Neural progenitor cell (in vitro differentiated cells): ENCODE results near the gene DEFB119.

Source experiments
- EZH2phosphoT487 ChIP-seq: fragments of 200-600 bp; sonication (generic); IDR thresholded peaks from 2 replicates; pipeline ENCODE4 v1.6.1; 2017; ENCODE audit warnings: antibody characterized with exemption
- TF ChIP-seq, protein P1 (sequence below): fragments of 200-600 bp; sonication (generic); IDR thresholded peaks from 2 replicates; pipeline ENCODE4 v1.5.1; 2017; ENCODE audit warnings: antibody characterized with exemption, mild to moderate bottlenecking

DNA sequence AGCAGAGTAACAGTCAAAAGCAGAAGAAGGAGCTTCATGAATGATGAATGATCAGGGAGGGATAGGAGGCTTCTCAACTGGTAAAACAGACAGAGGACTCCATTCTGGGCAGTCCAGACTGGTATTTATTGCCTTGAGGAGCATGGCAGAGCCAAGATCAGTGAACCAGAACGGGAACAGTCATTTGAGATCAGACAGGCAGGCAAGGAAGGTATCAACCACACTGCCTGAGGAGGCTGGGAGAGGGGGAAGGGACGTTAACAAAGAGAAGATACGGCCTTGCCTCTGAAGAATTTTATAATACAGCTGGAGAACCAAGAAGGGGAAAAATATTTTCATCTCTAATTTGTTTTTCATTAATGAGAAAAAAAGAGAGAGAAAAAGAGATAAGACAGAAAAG, 15.7 kb upstream of the DEFB119 start, which contains the start of gene DEFB121:
- TF ChIP-seq, protein P1, sequence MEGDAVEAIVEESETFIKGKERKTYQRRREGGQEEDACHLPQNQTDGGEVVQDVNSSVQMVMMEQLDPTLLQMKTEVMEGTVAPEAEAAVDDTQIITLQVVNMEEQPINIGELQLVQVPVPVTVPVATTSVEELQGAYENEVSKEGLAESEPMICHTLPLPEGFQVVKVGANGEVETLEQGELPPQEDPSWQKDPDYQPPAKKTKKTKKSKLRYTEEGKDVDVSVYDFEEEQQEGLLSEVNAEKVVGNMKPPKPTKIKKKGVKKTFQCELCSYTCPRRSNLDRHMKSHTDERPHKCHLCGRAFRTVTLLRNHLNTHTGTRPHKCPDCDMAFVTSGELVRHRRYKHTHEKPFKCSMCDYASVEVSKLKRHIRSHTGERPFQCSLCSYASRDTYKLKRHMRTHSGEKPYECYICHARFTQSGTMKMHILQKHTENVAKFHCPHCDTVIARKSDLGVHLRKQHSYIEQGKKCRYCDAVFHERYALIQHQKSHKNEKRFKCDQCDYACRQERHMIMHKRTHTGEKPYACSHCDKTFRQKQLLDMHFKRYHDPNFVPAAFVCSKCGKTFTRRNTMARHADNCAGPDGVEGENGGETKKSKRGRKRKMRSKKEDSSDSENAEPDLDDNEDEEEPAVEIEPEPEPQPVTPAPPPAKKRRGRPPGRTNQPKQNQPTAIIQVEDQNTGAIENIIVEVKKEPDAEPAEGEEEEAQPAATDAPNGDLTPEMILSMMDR, result no peak
- TF ChIP-seq EZH2phosphoT487, result no peak
